Mucosa of descending colon (tissue), 3 donors: ENCODE results near the gene FADS2. TPM values are rescaled to one million over a fixed set of nuclear protein-coding genes. Genes with fewer than 3 reads are reported as not detected.

ENCODE experiments used
- ATAC-seq: fragments of 200-7000 bp; cut with Tn5 transposase; one replicate; pipeline ENCODE4 v1.9.1; 2020; ENCODE audit warnings: mild to moderate bottlenecking, moderate library complexity
- DNase-seq, 3 donors: peaks; one replicate each; pipeline ENCODE4 v3.0.0-alpha.2; 2020
- H3K36me3 ChIP-seq: fragments of 200-600 bp; one replicate; pipeline ENCODE4 v1.8.0; 2021; ENCODE audit warnings: low read depth, mild to moderate bottlenecking
- H3K4me1 ChIP-seq: fragments of 200-600 bp; one replicate; pipeline ENCODE4 v1.8.0; 2021; ENCODE audit warnings: low read depth, mild to moderate bottlenecking
- H3K4me3 ChIP-seq: fragments of 200-600 bp; one replicate; pipeline ENCODE4 v1.8.0; 2021; ENCODE audit warnings: mild to moderate bottlenecking
- H3K9me3 ChIP-seq: fragments of 200-600 bp; one replicate; pipeline ENCODE4 v1.8.0; 2021; ENCODE audit warnings: mild to moderate bottlenecking
- intact Hi-C, 2 donors: fragments of 100-400 bp; cut with DNase I in 1 of 2; cut with micrococcal nuclease in 1 of 2; formaldehyde crosslinking; loops; one replicate each; pipeline versions ENCODE4 v1.11.0 to v1.11.1; 2022; cut with DNase I, micrococcal nuclease
- total RNA-seq, 3 donors: library from RNA; stranded (reverse); fragmentation: NEBNext Ultra II Directional in 2 of 3; extraction: Animal tissue kit (Norgen Biotek cat#: 25700) in 2 of 3; gene quantifications; one replicate each; pipeline versions ENCODE4 v1.2.1 to v1.2.4, GENCODE V29; 2021 to 2023
- TF ChIP-seq, protein P1 (sequence below): fragments of 200-600 bp; IDR thresholded peaks from one replicate; pipeline ENCODE4 v1.8.0; 2022; ENCODE audit warnings: antibody characterized with exemption, mild to moderate bottlenecking
- donor health status: DM: no; HTN: no; CAD: no; lungs with moderate emphysema.
- donor health status: DM: no; HTN: no; CAD: no.
- donor health status: DM: no; HTN: yes; CAD: no.

The FADS2 gene
- total RNA-seq, 3 donors from 2014 or later = 2.5 to 29.3 (median 8.6) TPM

DNA sequence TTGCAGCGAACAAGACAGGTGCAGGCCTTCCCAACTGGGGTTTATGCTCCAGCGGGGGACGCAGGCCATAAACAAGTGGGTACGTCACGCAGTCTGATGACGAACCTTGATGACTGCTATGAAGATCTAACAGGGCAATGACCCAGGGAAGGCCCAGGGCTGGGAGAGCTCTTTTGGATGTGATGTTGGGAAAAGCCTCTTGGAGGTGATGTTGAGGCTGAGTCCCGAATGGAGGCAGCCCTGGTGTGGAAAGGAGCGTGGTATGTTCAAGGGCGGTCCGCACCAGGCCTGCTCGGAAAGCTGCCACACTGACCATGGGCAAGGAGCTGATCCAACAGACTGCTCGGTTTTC, 5.8 kb downstream of the FADS2 start:
- no peaks in the 10 kb centered on the region for H3K4me1 ChIP-seq
- intact Hi-C loops = no loop called here
- TF ChIP-seq, protein P1, sequence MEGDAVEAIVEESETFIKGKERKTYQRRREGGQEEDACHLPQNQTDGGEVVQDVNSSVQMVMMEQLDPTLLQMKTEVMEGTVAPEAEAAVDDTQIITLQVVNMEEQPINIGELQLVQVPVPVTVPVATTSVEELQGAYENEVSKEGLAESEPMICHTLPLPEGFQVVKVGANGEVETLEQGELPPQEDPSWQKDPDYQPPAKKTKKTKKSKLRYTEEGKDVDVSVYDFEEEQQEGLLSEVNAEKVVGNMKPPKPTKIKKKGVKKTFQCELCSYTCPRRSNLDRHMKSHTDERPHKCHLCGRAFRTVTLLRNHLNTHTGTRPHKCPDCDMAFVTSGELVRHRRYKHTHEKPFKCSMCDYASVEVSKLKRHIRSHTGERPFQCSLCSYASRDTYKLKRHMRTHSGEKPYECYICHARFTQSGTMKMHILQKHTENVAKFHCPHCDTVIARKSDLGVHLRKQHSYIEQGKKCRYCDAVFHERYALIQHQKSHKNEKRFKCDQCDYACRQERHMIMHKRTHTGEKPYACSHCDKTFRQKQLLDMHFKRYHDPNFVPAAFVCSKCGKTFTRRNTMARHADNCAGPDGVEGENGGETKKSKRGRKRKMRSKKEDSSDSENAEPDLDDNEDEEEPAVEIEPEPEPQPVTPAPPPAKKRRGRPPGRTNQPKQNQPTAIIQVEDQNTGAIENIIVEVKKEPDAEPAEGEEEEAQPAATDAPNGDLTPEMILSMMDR = no peak

DNA sequence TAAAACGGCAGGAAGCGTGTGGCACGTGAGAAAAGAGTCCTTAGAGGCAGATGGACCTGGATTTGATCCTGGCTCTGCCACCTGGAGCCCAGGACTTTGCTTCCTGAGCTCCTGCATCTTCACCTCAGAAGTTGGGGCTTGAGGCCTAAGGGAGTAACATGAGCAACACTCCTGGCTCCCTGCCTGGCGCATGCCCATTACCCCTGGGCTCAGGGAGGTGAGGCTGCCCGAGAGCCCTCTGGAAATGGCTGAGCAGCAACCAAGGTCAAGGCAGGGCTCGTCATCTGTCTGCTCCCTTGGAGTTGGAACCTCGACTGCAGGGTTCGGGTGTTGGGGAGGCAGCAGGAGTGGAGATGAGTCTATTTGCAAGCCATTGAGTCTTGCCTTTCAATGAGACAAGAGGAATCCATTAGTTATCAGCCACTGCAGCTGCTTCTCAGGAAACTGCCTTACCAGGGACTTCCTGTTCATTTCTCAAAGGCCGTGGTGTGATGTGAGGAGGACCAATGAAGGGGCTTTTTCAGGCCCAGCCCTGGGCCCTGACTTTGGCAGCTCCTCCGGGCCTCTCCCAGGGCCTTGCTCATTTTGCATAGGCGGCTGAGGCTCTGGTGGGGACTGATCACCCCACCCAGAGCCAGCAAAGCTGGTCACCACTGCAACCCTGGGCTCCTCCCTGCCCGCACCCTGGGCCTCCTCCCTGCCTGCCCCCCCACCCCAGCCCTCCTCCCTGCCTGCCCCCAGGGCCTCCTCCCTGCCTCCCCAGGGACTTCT, 6.4 kb downstream of the FADS2 start:
- DNase-seq (no peak), ATAC-seq (peak; percentile 60)
- intact Hi-C loops = no loop called here
- Histone ChIP-seq H3K9me3 (no peaks in the 10 kb centered on the region), H3K36me3 (no peaks in the 10 kb centered on the region), H3K4me3 (no peak overlapping the region), H3K4me1 (no peaks in the 10 kb centered on the region)
- TF ChIP-seq, protein P1 = no peak

More for the DNA sequence above, 5.8 kb downstream of the FADS2 start:
- no peak overlapping the region for H3K4me3 ChIP-seq
- H3K36me3 ChIP-seq = no peaks in the 10 kb centered on the region
- H3K9me3 ChIP-seq = no peaks in the 10 kb centered on the region
- ATAC-seq (no peak), DNase-seq (no peak)

DNA sequence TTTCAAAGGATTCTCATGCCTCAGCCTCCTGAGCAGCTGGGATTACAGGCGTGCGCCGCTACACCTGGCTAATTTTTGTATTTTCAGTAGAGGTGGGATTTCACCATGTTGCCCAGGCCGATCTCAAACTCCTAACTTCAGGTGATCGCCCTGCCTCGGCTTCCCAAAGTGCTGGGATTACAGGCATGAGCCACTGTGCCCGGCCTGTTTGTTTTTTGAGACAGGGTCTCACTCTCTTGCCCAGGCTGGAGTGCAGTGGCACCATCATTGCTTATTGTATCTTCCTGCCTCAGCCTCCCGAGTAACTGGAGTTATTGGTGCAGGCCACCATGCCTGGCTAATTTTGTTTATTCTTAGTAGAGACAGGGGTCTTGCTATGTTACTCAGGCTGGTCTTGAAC, 8.1 kb downstream of the FADS2 start:
- intact Hi-C loops = no loop called here
- Histone ChIP-seq H3K4me3 (no peak overlapping the region), H3K9me3 (no peaks in the 10 kb centered on the region), H3K36me3 (no peaks in the 10 kb centered on the region), H3K4me1 (no peaks in the 10 kb centered on the region)
- TF ChIP-seq, protein P1 = no peak
- ATAC-seq (no peak), DNase-seq (no peak)

DNA sequence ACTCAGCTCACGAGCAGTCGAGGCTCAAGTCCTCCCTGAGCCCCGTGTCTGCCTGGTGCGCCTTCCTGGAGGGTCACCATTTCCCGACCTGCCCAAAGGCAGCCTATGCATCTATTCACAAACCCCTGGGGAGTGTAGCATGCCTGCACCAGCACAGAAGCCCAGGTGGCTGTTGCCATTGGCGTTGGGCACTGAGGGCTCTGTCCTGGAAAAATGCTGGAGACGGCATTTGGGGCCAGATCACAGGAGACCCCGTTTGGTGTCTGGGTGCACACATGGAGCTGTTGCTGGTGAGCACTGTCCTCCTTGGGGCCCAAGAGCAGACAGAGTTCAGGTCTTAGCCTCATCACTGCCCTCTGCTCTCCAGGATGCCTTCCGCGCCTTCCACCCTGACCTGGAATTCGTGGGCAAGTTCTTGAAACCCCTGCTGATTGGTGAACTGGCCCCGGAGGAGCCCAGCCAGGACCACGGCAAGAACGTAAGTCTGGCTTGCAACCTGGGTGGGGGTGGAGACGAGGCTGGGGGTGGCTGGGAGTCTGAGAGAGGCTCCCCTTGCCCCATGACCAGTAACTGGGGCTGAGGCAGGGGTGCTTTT, 9.4 kb downstream of the FADS2 start:
- no peaks in the 10 kb centered on the region for H3K9me3 ChIP-seq
- ATAC-seq = no peak
- H3K4me1 ChIP-seq = no peaks in the 10 kb centered on the region
- no peak overlapping the region for H3K4me3 ChIP-seq
- intact Hi-C loops = no loop called here
- no peak for DNase-seq
- H3K36me3 ChIP-seq = no peaks in the 10 kb centered on the region
- TF ChIP-seq, protein P1 = no peak

DNA sequence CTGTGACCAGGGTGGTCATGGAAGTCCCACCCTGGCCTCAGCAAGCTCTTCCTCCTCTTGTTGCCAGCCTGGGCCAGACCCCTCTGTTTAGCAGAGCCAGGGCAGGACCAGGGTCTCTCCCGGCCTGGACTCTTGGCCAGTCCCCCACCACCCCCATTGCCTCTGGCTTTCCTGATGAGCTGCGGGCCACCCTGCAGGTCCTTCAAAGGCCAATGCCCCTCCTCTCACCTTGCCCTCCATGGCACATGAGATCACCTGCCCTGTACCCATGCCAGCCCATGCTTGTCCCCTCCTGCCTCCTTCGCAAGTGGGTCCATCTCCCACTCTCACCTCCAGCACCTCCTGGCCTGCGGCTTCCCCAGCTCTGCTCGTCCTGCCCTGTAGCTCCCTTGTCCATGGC, 10.4 kb downstream of the FADS2 start:
- Histone ChIP-seq H3K9me3 (no peaks in the 10 kb centered on the region), H3K4me1 (no peaks in the 10 kb centered on the region), H3K4me3 (no peak overlapping the region), H3K36me3 (no peaks in the 10 kb centered on the region)
- no peak for ATAC-seq
- no peak for DNase-seq
- TF ChIP-seq, protein P1 = no peak
- intact Hi-C loops = no loop called here
